ENCODE results near the gene APELA.

DNA sequence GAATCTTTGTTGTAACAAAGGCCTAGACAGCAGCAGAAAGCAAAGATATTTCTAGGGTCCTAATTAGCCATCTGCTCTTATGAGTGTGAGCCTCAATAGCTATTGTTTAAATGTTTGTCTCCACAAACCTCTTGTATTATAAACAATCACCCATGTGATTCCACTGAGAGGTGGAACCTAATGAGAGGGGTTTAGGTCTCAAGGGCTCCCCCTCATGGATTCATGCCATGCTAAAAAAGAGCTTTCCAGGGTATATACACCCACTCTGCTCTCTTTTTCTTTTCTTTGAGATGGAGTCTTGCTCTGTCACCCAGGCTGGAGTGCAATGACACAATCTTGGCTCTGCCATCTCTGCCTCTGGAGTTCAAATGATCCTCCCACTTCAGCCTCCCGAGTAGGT, 58.4 kb downstream of the APELA start:
- TF ChIP-seq, protein P1, sequence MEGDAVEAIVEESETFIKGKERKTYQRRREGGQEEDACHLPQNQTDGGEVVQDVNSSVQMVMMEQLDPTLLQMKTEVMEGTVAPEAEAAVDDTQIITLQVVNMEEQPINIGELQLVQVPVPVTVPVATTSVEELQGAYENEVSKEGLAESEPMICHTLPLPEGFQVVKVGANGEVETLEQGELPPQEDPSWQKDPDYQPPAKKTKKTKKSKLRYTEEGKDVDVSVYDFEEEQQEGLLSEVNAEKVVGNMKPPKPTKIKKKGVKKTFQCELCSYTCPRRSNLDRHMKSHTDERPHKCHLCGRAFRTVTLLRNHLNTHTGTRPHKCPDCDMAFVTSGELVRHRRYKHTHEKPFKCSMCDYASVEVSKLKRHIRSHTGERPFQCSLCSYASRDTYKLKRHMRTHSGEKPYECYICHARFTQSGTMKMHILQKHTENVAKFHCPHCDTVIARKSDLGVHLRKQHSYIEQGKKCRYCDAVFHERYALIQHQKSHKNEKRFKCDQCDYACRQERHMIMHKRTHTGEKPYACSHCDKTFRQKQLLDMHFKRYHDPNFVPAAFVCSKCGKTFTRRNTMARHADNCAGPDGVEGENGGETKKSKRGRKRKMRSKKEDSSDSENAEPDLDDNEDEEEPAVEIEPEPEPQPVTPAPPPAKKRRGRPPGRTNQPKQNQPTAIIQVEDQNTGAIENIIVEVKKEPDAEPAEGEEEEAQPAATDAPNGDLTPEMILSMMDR (IDR thresholded peaks at IDR 0.05): no peak
- TF ChIP-seq POLR2A (IDR thresholded peaks at IDR 0.05): no peak

Measured in body of pancreas (tissue), 4 donors.